ENCODE results near the gene GPC1.

GRCh38 chr2:240452462-240453256 is 17.2 kb downstream of the GPC1 start:
- TF ChIP-seq ELK1 (IDR thresholded peaks at IDR 0.05; ENCODE audit: low read depth, low read length) (no peak), EP300 (IDR thresholded peaks at IDR 0.05; ENCODE audit: borderline replicate concordance in 1 of 2, control insufficient read depth in 1 of 2, low read depth in 2 of 2, low read length in 2 of 2) (no peak), RCOR1 (conservative IDR thresholded peaks at IDR 0.05; ENCODE audit: low read depth, low read length) (no peak), CTCF (IDR thresholded peaks at IDR 0.05 in 2 of 3, conservative IDR thresholded peaks at IDR 0.05 in 1 of 3; ENCODE audit: control insufficient read depth in 2 of 3, extremely low read depth in 1 of 3, insufficient read depth in 1 of 3, low read depth in 3 of 3, low read length in 3 of 3) (no peak), POLR2AphosphoS5 (IDR thresholded peaks at IDR 0.05; ENCODE audit: low read length) (no peak), EED (IDR thresholded peaks at IDR 0.05; ENCODE audit: low read depth) (no peak), POU2F2 (IDR thresholded peaks at IDR 0.05; ENCODE audit: borderline replicate concordance, low read depth, low read length) (no peak), JUNB (IDR thresholded peaks at IDR 0.05) (no peak), YBX1 (IDR thresholded peaks at IDR 0.05) (no peak), NR2C2 (IDR thresholded peaks at IDR 0.05; ENCODE audit: borderline replicate concordance, control insufficient read depth, insufficient read length, low read depth) (no peak), ZNF274 (IDR thresholded peaks at IDR 0.05; ENCODE audit: insufficient read depth, insufficient read length) (no peak), YY1 (IDR thresholded peaks at IDR 0.05; ENCODE audit: low read depth, low read length) (no peak), DPF2 (IDR thresholded peaks at IDR 0.05) (no peak), CREM (IDR thresholded peaks at IDR 0.05; ENCODE audit: low read depth) (no peak)
